ENCODE measurements around the gene RAD21L1. TPM values are rescaled to one million over a fixed set of nuclear protein-coding genes. Genes with fewer than 3 reads are reported as not detected.

The RAD21L1 gene
- total RNA-seq, 1 donor from 2014 or later = not detected

- DNase-seq (no peak), ATAC-seq (peak; percentile 26 to 48)
- H3K27ac ChIP-seq = peak overlapping the region; percentile 13
- intact Hi-C loops (cut with DNase I) = no loop called here
- no peaks in the 10 kb centered on the region for H3K27me3 ChIP-seq (ENCODE audit: low read depth)
- no peak overlapping the region for H3K4me3 ChIP-seq
- H3K9me3 ChIP-seq = no peaks in the 10 kb centered on the region
- TF ChIP-seq, protein P1, sequence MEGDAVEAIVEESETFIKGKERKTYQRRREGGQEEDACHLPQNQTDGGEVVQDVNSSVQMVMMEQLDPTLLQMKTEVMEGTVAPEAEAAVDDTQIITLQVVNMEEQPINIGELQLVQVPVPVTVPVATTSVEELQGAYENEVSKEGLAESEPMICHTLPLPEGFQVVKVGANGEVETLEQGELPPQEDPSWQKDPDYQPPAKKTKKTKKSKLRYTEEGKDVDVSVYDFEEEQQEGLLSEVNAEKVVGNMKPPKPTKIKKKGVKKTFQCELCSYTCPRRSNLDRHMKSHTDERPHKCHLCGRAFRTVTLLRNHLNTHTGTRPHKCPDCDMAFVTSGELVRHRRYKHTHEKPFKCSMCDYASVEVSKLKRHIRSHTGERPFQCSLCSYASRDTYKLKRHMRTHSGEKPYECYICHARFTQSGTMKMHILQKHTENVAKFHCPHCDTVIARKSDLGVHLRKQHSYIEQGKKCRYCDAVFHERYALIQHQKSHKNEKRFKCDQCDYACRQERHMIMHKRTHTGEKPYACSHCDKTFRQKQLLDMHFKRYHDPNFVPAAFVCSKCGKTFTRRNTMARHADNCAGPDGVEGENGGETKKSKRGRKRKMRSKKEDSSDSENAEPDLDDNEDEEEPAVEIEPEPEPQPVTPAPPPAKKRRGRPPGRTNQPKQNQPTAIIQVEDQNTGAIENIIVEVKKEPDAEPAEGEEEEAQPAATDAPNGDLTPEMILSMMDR (IDR thresholded peaks at IDR 0.05) = peak; percentile 12
- no peaks in the 10 kb centered on the region for H3K4me1 ChIP-seq
- peaks cover under 1% of the 10 kb centered on the region for H3K36me3 ChIP-seq
Measured at GRCh38 chr20:1299522-1299921, 73.7 kb downstream of the RAD21L1 start.

DNA sequence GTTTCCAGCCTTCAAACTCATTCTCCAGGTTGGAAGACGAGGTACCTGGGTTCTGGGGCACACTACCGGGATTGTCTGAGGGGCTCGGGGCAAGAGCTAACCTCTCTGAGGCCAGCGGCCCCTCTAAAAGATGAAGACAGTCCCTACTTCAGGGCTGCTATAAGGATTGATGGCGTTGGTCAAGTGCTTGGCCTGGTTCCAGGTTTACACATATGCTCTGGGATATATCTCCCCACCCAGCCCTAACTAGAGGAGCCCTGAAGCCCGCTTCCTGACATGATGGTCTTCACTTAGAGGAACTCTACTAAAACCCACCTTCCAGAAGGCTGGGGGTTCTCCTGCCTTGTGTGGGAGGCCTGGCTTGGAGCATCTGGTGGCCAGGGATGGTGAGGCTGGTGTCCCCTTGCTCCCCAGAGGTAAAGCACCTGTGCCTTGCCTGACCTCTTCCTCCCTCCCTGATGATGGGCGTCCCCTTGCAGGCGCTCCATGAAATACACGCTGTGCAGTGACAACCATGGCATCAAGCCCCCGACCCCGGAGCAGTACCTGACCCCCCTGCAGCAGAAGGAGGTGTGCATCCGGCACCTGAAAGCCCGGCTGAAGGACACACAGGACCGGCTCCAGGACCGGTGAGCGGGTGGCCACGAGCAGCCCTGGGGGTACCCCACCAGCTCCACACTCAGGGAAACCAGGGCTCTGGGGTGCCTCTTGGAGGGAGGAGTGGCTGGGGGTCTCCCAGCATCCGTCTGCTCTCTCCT lies 74.4 kb downstream of the RAD21L1 start:
- Histone ChIP-seq H3K9me3 (no peaks in the 10 kb centered on the region), H3K4me3 (no peak overlapping the region), H3K27ac (no peak overlapping the region), H3K36me3 (peaks cover 8% of the 10 kb centered on the region), H3K27me3 (ENCODE audit: low read depth) (no peaks in the 10 kb centered on the region), H3K4me1 (no peaks in the 10 kb centered on the region)
- TF ChIP-seq, protein P1 (IDR thresholded peaks at IDR 0.05) = no peak
- intact Hi-C loops (cut with DNase I) = no loop called here
- ATAC-seq (no peak), DNase-seq (no peak)

GRCh38 chr20:1301031-1301529 lies 75.2 kb downstream of the RAD21L1 start:
- peaks cover 16% of the 10 kb centered on the region for H3K36me3 ChIP-seq
- DNase-seq = no peak
- H3K27me3 ChIP-seq (ENCODE audit: low read depth) = no peaks in the 10 kb centered on the region
- ATAC-seq = no peak
- no peaks in the 10 kb centered on the region for H3K4me1 ChIP-seq
- H3K27ac ChIP-seq = no peak overlapping the region
- no peak overlapping the region for H3K4me3 ChIP-seq
- H3K9me3 ChIP-seq = no peaks in the 10 kb centered on the region
- intact Hi-C loops (cut with DNase I) = no loop called here
- TF ChIP-seq, protein P1 (IDR thresholded peaks at IDR 0.05) = no peak

GRCh38 chr20:1302685-1303541 lies 77.1 kb downstream of the RAD21L1 start:
- ATAC-seq (no peak), DNase-seq (no peak)
- H3K36me3 ChIP-seq = peaks cover 16% of the 10 kb centered on the region
- H3K4me1 ChIP-seq = no peaks in the 10 kb centered on the region
- H3K27ac ChIP-seq = no peak overlapping the region
- no peaks in the 10 kb centered on the region for H3K27me3 ChIP-seq (ENCODE audit: low read depth)
- TF ChIP-seq, protein P1 (IDR thresholded peaks at IDR 0.05) = no peak
- H3K9me3 ChIP-seq = no peaks in the 10 kb centered on the region
- H3K4me3 ChIP-seq = no peak overlapping the region
- intact Hi-C loops (cut with DNase I) = no loop called here

DNA sequence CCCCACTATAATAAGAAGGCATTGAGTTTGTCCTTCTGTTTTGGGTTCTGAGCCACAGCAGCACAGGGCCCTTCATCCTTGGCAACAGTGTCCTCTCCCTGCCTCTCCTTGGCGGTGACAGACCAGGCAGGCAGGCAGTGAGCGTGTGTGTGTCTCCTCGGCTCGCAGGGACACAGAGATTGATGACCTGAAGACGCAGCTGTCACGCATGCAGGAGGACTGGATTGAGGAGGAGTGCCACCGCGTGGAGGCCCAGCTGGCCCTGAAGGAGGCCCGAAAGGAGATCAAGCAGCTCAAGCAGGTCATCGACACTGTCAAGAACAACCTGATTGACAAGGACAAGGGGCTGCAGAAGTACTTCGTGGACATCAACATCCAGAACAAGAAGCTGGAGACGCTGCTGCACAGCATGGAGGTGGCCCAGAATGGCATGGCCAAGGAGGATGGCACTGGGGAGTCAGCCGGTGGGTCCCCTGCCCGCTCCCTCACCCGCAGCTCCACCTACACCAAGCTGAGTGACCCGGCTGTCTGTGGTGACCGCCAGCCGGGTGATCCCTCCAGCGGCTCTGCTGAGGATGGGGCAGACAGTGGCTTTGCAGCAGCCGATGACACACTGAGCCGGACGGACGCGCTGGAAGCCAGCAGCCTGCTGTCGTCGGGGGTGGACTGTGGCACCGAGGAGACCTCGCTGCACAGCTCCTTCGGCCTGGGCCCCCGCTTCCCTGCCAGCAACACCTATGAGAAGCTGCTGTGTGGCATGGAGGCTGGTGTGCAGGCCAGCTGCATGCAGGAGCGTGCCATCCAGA lies 79.1 kb downstream of the RAD21L1 start:
- Histone ChIP-seq H3K4me3 (no peak overlapping the region), H3K27ac (no peak overlapping the region)
- intact Hi-C loops (cut with DNase I) = no loop called here

More for the DNA sequence above, 79.1 kb downstream of the RAD21L1 start:
- peak in 1 of 2 donors; percentile 7 for ATAC-seq
- no peak for DNase-seq
- no peaks in the 10 kb centered on the region for H3K27me3 ChIP-seq (ENCODE audit: low read depth)
- TF ChIP-seq, protein P1 (IDR thresholded peaks at IDR 0.05) = no peak
- no peaks in the 10 kb centered on the region for H3K9me3 ChIP-seq
- H3K4me1 ChIP-seq = no peaks in the 10 kb centered on the region
- H3K36me3 ChIP-seq = peaks cover 16% of the 10 kb centered on the region

All from lower lobe of right lung (tissue), 2 donors.